Urinary bladder (tissue), 4 donors: ENCODE measurements around the gene CDKL5. TPM values are rescaled to one million over a fixed set of nuclear protein-coding genes. Genes with fewer than 3 reads are reported as not detected.
"Not testable (repeated sequence)": the region's sequence is repeated elsewhere in the genome, so short reads cannot be mapped to it uniquely, and the experiment has no call there.

Experiments used
- DNase-seq: peaks from one replicate; pipeline ENCODE4 v3.0.0-alpha.2; 2015; ENCODE audit errors: extremely low spot score
- H3K27ac ChIP-seq: one replicate; pipeline ENCODE4 v1.5.1; 2013; ENCODE audit warnings: low read depth, mild to moderate bottlenecking, moderate library complexity
- H3K36me3 ChIP-seq: one replicate; pipeline ENCODE4 v1.6.1; 2013; ENCODE audit warnings: mild to moderate bottlenecking, moderate library complexity; ENCODE audit not compliant: insufficient read depth
- H3K4me1 ChIP-seq: one replicate; pipeline ENCODE4 v1.6.1; 2013; ENCODE audit warnings: mild to moderate bottlenecking, moderate library complexity; ENCODE audit not compliant: insufficient read depth
- H3K4me3 ChIP-seq: one replicate; pipeline ENCODE4 v1.5.1; 2013; ENCODE audit warnings: low read depth, low read length
- WGBS: extraction: QIAGEN DNeasy Blood & Tissue Kit; methylation state at CpG from one replicate; pipeline ENCODE4 v1.1.7; 2013; 5-methylcytosine and 5-hydroxymethylcytosine counted together
- polyA plus RNA-seq: library from polyadenylated mRNA; stranded (reverse); fragments of 200-250 nt; gene quantifications from one replicate; pipeline ENCODE4 v1.2.3, GENCODE V29; 2013
- total RNA-seq: library from RNA; depleted of rRNA; stranded (reverse); fragments of >200 nt; gene quantifications from one replicate; pipeline ENCODE4 v1.2.3, GENCODE V29; 2014
- donor health status: healthy with polysubstance abuse.
- donor health status: healthy.

The CDKL5 gene
- total and polyA plus RNA-seq, 2 donors = 3.0 to 17.7 TPM

DNA sequence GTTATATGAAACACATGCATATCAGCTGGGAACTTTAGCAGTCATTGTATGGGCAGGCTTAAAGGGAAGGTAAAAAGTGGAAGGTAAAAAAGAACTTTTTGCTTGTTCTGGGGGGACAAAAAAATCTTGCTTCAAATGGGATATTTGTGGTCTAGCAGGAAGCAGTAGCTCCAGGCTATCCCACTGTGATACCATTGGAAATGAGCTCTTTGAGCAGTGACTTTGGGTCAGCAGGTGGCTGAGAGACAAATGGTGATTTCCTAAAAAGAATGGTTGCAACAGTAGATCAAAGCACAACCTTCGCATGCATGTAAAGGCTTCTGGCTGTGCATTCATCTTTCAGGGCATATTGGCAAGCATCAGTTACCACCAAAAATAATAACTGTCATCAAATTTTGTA lies 140.3 kb downstream of the CDKL5 start:
- Histone ChIP-seq H3K4me1 (no peaks in the 10 kb centered on the region), H3K36me3 (no peaks in the 10 kb centered on the region), H3K4me3 (no peak overlapping the region), H3K27ac (no peak overlapping the region)
- DNase-seq = no peak
- 97% methylated on average over 1 of the region's 1 CpG for WGBS

DNA sequence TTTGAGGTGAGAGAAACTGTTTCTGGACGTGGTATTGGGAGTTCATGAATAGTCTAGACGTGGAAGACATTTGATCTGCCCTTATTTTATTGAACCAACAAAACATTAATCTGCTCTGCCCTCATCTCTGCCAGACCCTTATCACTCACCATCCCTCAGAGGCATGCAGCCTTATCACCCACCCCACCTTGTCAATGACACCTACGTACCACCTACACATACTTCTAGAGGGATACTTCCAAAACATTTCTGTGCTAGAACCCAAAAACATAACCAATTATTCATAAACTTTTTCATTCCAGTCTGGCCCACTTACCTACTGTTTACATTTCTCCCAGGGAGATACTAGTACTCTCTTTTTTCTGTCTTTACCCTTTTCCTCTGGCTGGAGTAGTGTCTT lies 141.3 kb downstream of the CDKL5 start:
- Histone ChIP-seq H3K36me3 (no peaks in the 10 kb centered on the region), H3K4me1 (no peaks in the 10 kb centered on the region), H3K4me3 (no peak overlapping the region), H3K27ac (no peak overlapping the region)
- 95% methylated on average over 3 of the region's 3 CpGs for WGBS
- no peak for DNase-seq

DNA sequence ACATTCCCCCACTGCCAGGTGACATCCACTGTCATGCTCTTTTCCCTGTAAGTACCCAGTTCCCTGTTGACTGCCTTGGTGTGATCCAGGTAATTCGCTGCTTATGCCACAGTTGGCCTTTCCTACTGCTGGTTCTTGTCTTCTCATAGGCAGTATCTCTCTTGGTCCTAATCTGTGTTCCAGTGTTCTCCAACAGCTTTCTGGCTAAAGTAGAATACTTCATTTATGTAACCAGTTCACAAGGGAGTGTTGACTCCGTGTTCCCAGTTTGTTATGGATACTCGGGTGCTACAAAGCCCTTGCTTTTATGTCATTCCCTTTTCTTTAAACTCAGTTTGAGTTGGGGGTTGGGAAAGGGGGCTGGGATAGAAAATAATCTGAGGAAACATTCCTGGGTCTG lies 148.1 kb downstream of the CDKL5 start:
- Histone ChIP-seq H3K4me3 (no peak overlapping the region), H3K27ac (no peak overlapping the region), H3K4me1 (no peaks in the 10 kb centered on the region), H3K36me3 (no peaks in the 10 kb centered on the region)
- 84% methylated on average over 3 of the region's 3 CpGs for WGBS
- DNase-seq = no peak

DNA sequence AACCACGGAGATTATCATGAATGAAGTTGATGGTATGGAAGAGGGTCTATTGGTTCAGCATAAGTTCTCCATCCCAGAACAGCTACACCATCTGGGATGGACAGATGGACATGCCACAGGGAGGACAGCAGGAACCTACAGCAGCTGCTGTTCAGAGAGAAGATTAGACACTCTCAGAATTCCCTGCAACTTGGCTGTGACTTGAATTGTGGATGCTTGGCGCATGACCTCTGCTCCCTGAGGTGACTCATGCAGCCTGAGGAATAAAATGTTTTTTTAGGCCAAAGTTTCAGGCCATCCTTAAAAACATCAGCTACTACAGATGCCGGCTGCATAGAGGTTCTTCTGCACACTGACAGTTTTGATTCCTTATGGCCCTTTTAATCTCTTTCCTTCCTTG lies 149.2 kb downstream of the CDKL5 start:
- H3K36me3 ChIP-seq = no peaks in the 10 kb centered on the region
- DNase-seq = no peak
- H3K4me3 ChIP-seq = no peak overlapping the region
- no peaks in the 10 kb centered on the region for H3K4me1 ChIP-seq
- WGBS = 64% methylated on average over 3 of the region's 3 CpGs
- no peak overlapping the region for H3K27ac ChIP-seq

DNA sequence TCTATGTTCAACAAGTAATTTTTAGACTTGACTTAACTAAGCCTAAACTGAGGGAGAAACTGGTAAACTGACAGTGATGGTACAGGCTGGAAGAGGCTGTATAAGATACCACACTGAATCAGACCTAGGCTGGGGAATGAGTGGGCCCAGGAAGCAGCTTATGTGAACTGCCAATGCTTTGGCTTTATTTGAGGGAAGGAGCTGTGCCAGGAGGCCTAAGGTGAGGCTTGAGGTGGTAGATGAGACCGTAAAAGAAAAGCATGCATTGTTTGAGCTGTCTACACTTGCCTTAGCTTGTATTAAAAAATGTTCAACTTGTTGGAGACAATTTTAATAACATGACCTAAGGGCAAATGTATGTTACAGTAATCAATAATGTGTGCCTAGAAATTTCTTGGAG lies 150.3 kb downstream of the CDKL5 start:
- no peaks in the 10 kb centered on the region for H3K4me1 ChIP-seq
- WGBS = 86% methylated on average over 1 of the region's 1 CpG
- H3K4me3 ChIP-seq = no peak overlapping the region
- H3K27ac ChIP-seq = no peak overlapping the region
- no peaks in the 10 kb centered on the region for H3K36me3 ChIP-seq
- DNase-seq = no peak

DNA sequence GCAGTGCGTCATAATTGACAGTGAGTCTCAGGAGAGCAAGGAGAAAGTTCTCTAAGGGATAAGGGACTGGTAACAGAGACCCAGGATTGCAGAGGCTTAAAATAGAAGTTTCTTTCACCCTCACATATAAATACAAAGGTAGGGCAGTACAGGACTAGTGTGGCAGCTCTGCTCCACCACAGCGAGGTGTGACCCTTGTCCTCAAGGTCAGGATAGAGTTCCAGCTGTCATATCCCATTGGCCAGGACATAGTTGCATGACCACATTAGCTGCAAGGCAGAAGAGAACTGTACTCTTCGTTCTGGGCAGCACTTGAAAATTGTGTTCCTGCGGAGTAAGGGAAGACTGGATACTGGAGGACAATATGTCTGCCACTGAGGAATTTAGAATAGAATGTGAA lies 152.0 kb downstream of the CDKL5 start:
- no peaks in the 10 kb centered on the region for H3K36me3 ChIP-seq
- no peak overlapping the region for H3K4me3 ChIP-seq
- DNase-seq = no peak
- no peak overlapping the region for H3K27ac ChIP-seq
- 94% methylated on average over 4 of the region's 4 CpGs for WGBS
- no peaks in the 10 kb centered on the region for H3K4me1 ChIP-seq

DNA sequence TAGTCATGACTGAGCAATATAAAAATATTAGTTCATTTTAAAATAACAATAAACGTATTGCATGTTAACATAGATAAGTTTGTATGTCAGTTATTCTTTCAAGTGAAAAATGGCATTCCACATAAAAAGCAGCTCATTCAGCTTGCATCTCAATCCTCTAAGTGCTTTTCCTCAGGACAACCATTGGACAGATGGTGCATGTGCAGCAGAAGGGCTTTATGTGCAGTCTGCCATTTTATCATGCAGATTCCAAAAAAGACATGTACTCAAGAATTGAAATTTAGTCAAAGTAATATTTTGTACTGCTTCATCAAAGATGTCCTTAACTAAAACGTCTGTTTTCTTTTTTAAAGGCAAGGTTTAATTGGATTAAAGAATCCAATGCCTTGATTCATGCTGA lies 153.1 kb downstream of the CDKL5 start:
- Histone ChIP-seq H3K27ac (no peak overlapping the region), H3K4me1 (no peaks in the 10 kb centered on the region), H3K36me3 (no peaks in the 10 kb centered on the region), H3K4me3 (no peak overlapping the region)
- 78% methylated on average over 2 of the region's 2 CpGs for WGBS
- no peak for DNase-seq

DNA sequence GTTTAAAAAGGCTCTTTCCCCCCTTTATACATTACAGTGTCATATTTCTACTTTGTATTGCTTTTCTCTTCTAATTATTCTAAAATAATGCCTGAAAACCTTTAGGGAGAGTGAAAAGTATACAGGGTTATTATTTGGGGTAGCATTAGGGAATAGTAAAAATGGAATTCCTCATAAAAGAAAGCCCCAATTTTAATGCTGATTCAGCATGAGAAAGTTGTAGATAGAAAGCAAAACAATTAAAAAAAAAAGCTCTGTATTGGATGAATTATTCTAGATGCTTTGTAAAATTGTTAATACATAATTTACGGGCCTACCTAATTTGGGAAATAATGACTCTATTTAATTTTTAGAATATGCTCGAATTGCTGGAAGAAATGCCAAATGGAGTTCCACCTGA lies 154.1 kb downstream of the CDKL5 start:
- Histone ChIP-seq H3K27ac (no peak overlapping the region), H3K36me3 (no peaks in the 10 kb centered on the region), H3K4me1 (no peaks in the 10 kb centered on the region), H3K4me3 (no peak overlapping the region)
- DNase-seq = no peak
- WGBS = 95% methylated on average over 2 of the region's 2 CpGs

DNA sequence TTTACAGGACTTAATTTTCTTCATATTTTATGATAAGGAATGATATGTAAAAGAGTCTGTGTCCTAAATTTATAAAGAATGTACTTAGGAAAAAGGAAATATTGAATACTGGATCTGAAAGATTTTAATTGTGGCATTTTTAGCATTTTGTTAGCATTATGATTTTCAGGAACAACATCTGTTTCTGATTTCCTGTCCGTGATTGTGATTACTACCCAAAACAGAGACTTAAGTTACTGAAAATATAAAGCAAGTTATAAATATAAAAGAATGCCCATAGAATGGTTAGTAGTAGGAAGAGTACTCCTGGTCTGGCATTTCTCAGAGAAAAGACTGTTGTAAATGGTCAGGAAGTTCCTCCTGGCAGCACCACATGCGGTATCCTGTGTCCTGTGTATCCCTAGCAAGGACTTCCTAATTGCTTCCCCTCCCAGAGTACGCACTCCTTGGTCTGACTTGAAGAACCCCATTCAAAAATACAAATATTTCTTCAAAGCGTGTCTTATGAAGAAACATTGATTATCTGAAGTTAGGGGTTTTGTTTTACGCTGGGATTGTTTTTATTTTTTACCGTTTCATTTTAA lies 157.6 kb downstream of the CDKL5 start:
- no peak for DNase-seq
- WGBS = 79% methylated on average over 6 of the region's 6 CpGs

DNA sequence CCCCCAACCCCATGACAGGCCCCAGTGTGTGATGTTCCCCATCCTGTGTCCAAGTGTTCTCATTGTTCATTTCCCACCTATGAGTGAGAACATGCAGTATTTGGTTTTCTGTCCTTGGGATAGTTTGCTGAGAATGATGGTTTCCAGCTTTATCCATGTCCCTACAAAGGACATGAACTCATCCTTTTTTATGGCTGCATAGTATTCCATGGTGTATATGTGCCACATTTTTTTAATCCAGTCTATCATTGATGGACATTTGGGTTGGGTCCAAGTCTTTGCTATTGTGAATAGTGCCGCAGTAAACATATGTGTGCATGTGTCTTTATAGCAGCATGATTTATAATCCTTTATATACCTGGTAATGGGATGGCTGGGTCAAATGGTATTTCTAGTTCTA lies 163.9 kb downstream of the CDKL5 start:
- 91% methylated on average over 1 of the region's 1 CpG for WGBS

More for the DNA sequence above, 157.6 kb downstream of the CDKL5 start:
- Histone ChIP-seq H3K4me1 (no peaks in the 10 kb centered on the region), H3K4me3 (no peak overlapping the region), H3K36me3 (no peaks in the 10 kb centered on the region), H3K27ac (no peak overlapping the region)

DNA sequence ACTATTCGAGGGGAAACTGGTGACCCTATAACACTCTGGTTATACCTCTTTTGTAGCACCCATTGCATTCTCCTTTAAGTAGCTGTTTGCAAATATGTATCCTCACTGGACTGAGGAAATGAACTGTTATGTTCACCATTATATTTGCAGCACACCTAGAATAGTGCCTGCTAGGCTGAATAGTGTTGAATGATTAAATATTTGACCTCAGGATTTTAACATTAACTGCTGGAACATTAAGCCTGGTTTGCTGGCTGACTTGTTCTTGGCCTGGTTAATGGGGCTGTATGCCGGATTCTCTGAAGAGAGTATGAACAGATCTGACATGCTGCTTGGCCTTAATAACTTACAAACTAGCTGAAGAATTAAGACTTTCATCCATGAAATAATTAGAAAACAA lies 166.4 kb downstream of the CDKL5 start:
- no peak for DNase-seq
- Histone ChIP-seq H3K4me3 (no peak overlapping the region), H3K4me1 (no peaks in the 10 kb centered on the region), H3K36me3 (peaks cover 2% of the 10 kb centered on the region), H3K27ac (no peak overlapping the region)
- 95% methylated on average over 2 of the region's 2 CpGs for WGBS

More for the DNA sequence above, 163.9 kb downstream of the CDKL5 start:
- not testable (repeated sequence) for H3K4me3 ChIP-seq, DNase-seq, H3K27ac ChIP-seq, H3K36me3 ChIP-seq, H3K4me1 ChIP-seq

DNA sequence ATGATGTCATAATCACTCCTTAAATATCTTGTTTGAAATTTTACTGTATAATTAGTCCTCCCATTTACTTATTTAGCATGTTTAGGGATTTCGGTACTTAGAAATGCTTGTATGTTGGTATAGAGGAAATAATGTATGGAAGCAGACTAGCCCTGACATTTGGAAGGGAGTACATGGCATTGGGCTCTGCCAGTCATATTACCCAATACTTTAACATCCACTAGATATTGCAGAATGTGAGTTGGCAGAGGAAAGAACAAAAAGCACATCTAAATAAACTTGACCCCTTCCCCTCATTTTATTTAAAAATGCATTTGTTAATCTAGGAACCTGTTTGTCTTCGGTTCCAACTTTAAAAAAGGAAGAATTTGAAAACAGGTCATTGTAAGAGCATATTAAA lies 168.7 kb downstream of the CDKL5 start:
- Histone ChIP-seq H3K4me1 (no peaks in the 10 kb centered on the region), H3K27ac (no peak overlapping the region), H3K4me3 (no peak overlapping the region), H3K36me3 (peaks cover 2% of the 10 kb centered on the region)
- no peak for DNase-seq
- 93% methylated on average over 2 of the region's 2 CpGs for WGBS

DNA sequence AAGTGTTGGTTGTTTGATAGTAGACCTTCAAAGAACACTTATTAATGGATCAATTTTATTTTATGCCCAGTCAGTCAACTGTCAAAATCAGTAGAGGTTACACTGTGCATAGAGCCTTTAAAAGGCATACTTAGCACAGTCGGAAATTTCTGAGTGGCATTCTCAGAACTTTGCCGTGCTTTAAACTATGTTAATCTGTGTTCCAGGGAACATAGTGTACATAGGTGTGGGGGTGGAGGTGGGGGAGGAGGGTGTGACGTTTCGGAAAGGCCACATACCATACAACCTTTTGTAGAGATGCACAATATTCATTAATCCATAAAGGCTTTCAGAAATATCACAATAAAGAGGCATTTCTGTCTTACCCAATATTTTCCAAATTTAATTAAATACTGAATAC lies 170.7 kb downstream of the CDKL5 start:
- H3K27ac ChIP-seq = no peak overlapping the region
- H3K4me3 ChIP-seq = no peak overlapping the region
- peaks cover 2% of the 10 kb centered on the region for H3K36me3 ChIP-seq
- no peak for DNase-seq
- H3K4me1 ChIP-seq = no peaks in the 10 kb centered on the region
- 66% methylated on average over 4 of the region's 4 CpGs for WGBS

DNA sequence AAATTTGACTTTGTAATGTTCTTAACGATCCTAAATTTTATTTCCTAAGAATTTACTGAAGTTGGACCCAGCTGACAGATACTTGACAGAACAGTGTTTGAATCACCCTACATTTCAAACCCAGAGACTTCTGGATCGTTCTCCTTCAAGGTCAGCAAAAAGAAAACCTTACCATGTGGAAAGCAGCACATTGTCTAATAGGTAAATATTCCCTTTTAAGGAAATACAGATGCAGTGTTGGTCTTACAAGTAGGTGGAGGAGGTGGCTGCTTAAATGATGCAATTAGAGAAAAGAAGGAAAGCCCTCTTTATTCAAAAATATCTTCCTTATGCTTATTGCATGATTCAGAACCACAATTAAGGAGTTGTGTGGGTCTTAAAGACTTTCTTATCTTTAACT lies 173.0 kb downstream of the CDKL5 start:
- WGBS = 67% methylated on average over 2 of the region's 2 CpGs
- no peak overlapping the region for H3K4me3 ChIP-seq
- DNase-seq = no peak
- H3K27ac ChIP-seq = no peak overlapping the region
- no peaks in the 10 kb centered on the region for H3K4me1 ChIP-seq
- peaks cover 2% of the 10 kb centered on the region for H3K36me3 ChIP-seq

DNA sequence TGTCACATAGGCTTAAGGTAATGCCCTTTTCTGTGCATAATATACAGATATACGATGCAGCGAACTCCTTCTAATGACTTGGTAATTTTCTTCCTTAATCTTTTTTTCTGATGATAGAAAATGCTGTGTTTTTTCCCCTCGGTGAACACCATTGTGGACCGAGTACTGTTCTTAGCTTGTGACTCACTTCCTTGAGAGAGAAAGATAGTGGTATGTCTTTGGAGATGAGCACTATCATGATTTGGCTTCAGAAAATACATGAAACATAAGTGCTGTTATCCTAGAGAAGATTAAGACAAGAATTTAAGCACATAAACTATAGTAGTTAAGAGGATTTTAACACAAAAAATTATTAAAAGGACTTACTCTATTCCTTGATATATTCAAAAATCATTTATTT lies 182.6 kb downstream of the CDKL5 start:
- Histone ChIP-seq H3K4me3 (no peak overlapping the region), H3K36me3 (peaks cover 3% of the 10 kb centered on the region), H3K4me1 (no peaks in the 10 kb centered on the region), H3K27ac (no peak overlapping the region)
- no peak for DNase-seq
- 65% methylated on average over 4 of the region's 4 CpGs for WGBS
